Liver (tissue), 9 donors: ENCODE data around the gene SEC61B. TPM values are rescaled to one million over a fixed set of nuclear protein-coding genes. Genes with fewer than 3 reads are reported as not detected.

Experiments
- DNase-seq: peaks from one replicate; pipeline ENCODE4 v3.0.0-alpha.2; 2017; ENCODE audit warnings: low spot score
- H3K27ac ChIP-seq, 2 donors: one replicate each; pipeline ENCODE4 v1.7.0; 2013; ENCODE audit warnings: inconsistent platforms in 2 of 2, low read length in 2 of 2, control low read depth in 1 of 2, low read depth in 1 of 2, mild to moderate bottlenecking in 1 of 2
- H3K27me3 ChIP-seq, 4 donors: one replicate each; pipeline versions ENCODE4 v1.6.1 to v1.7.0; 2013; ENCODE audit warnings: low read length in 3 of 4, inconsistent platforms in 1 of 4, mild to moderate bottlenecking in 1 of 4, moderate library complexity in 1 of 4; ENCODE audit not compliant: control insufficient read depth in 4 of 4, insufficient read depth in 4 of 4
- H3K36me3 ChIP-seq, 4 donors: one replicate each; pipeline versions ENCODE4 v1.6.1 to v1.7.0; 2013; ENCODE audit warnings: low read length in 3 of 4, mild to moderate bottlenecking in 3 of 4, low read depth in 1 of 4, moderate library complexity in 1 of 4; ENCODE audit not compliant: control insufficient read depth in 4 of 4, insufficient read depth in 3 of 4
- H3K4me1 ChIP-seq, 4 donors: one replicate each; pipeline versions ENCODE4 v1.6.1 to v1.7.0; 2013; ENCODE audit warnings: low read length in 3 of 4, mild to moderate bottlenecking in 3 of 4, moderate library complexity in 1 of 4; ENCODE audit not compliant: control insufficient read depth in 4 of 4, insufficient read depth in 4 of 4
- H3K4me3 ChIP-seq, 3 donors: one replicate each; pipeline versions ENCODE4 v1.6.1 to v1.7.0; 2013; ENCODE audit warnings: low read length in 3 of 3, control low read depth in 1 of 3, low read depth in 1 of 3, mild to moderate bottlenecking in 1 of 3
- H3K9ac ChIP-seq, 2 donors: one replicate each; pipeline ENCODE4 v1.7.0; 2013; ENCODE audit warnings: low read length in 2 of 2, mild to moderate bottlenecking in 2 of 2, moderate library complexity in 2 of 2, control low read depth in 1 of 2, low read depth in 1 of 2
- H3K9me3 ChIP-seq, 4 donors: one replicate each; pipeline versions ENCODE4 v1.6.1 to v1.7.0; 2013; ENCODE audit warnings: low read length in 3 of 4; ENCODE audit not compliant: control insufficient read depth in 4 of 4
- CTCF ChIP-seq: fragments of 150-350 bp; IDR thresholded peaks from 2 replicates; pipeline ENCODE4 v1.5.1; 2017; ENCODE audit warnings: improper control_type of control experiment, low read depth, low read length; ENCODE audit not compliant: missing input control
- EGR1 ChIP-seq, 2 donors: IDR thresholded peaks; 2 replicates each; pipeline ENCODE4 v1.6.1; 2016 to 2018; ENCODE audit warnings: antibody characterized with exemption in 2 of 2, low read depth in 2 of 2
- FOXA1 ChIP-seq: IDR thresholded peaks from 2 replicates; pipeline ENCODE4 v1.6.1; 2016; ENCODE audit warnings: antibody characterized with exemption
- FOXA2 ChIP-seq: IDR thresholded peaks from 2 replicates; pipeline ENCODE4 v1.6.1; 2016; ENCODE audit warnings: antibody characterized with exemption
- GABPA ChIP-seq, 2 donors: IDR thresholded peaks in 1 of 2; conservative IDR thresholded peaks in 1 of 2; 2 replicates each; pipeline ENCODE4 v1.6.1; 2016; ENCODE audit warnings: antibody characterized with exemption in 2 of 2, mild to moderate bottlenecking in 1 of 2, moderate library complexity in 1 of 2
- HNF4G ChIP-seq: IDR thresholded peaks from 2 replicates; pipeline ENCODE4 v1.6.1; 2016; ENCODE audit warnings: antibody characterized with exemption
- RAD21 ChIP-seq, 2 donors: IDR thresholded peaks; 2 replicates each; pipeline ENCODE4 v1.6.1; 2016; ENCODE audit warnings: antibody characterized with exemption in 2 of 2, mild to moderate bottlenecking in 2 of 2
- REST ChIP-seq: IDR thresholded peaks from 2 replicates; pipeline ENCODE4 v1.6.1; 2016; ENCODE audit warnings: antibody characterized with exemption, mild to moderate bottlenecking
- RXRA ChIP-seq, 2 donors: IDR thresholded peaks; 2 replicates each; pipeline ENCODE4 v1.6.1; 2017 to 2018; ENCODE audit warnings: antibody characterized with exemption in 2 of 2, mild to moderate bottlenecking in 1 of 2
- SP1 ChIP-seq: IDR thresholded peaks from 2 replicates; pipeline ENCODE4 v1.6.1; 2018; ENCODE audit warnings: antibody characterized with exemption, mild to moderate bottlenecking
- YY1 ChIP-seq: IDR thresholded peaks from 2 replicates; pipeline ENCODE4 v1.6.1; 2016; ENCODE audit warnings: antibody characterized with exemption, mild to moderate bottlenecking
- WGBS: extraction: QIAGEN DNeasy Blood & Tissue Kit; methylation state at CpG from one replicate; pipeline ENCODE4 v1.1.7; 2013; 5-methylcytosine and 5-hydroxymethylcytosine counted together
- polyA plus RNA-seq, 2 donors: library from polyadenylated mRNA; stranded (reverse) in 1 of 2; unstranded in 1 of 2; fragments of 200-250 nt in 1 of 2; fragments of >200 nt in 1 of 2; fragmentation: Nextera tagmentation in 1 of 2; extraction: Ambion mirVana in 1 of 2; gene quantifications; one replicate each; pipeline versions ENCODE4 v1.2.1 to v1.2.3, GENCODE V29; 2013 to 2015
- total RNA-seq, 2 donors: library from RNA; depleted of rRNA; stranded (reverse); fragments of >200 nt; gene quantifications; one replicate each; pipeline ENCODE4 v1.2.3, GENCODE V29; 2014
- TF ChIP-seq, protein P1 (sequence below): IDR thresholded peaks from 2 replicates; pipeline ENCODE4 v1.6.1; 2016; ENCODE audit warnings: antibody characterized with exemption
- donor health status: healthy.
- donor health status: healthy.
- donor health status: healthy.
- donor health status: healthy.
- donor health status: healthy.

Gene SEC61B
- total and polyA plus RNA-seq, 4 donors, result 84.1 to 431 (median 228) TPM

- TF ChIP-seq REST (no peak), SP1 (no peak), CTCF (no peak), EGR1 (IDR thresholded peaks at IDR 0.05; ENCODE audit: low read depth in 2 of 2) (no peak)
Measured at GRCh38 chr9:99210572-99210971, 11.5 kb upstream of the SEC61B start (continued).

DNA sequence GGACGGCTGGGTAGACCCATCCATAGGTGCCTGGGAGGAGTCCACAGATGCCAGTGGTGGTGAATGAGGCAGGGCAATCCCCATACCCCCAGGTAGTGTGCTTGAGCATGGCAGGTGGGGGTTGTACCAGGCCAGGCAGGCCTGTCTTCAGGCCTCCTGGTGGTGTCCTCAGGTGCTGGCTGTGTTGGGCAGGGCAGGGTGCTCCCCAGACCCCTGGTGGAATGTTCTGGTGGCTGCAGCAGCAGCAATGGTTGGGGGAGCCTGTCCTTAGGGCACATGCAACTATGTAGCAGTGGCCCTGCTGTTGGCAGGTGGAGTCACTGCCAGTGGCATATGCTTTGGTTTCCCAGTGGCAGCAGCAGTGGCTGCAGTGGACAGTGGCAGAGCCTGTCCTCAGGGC is 10.3 kb upstream of the SEC61B start:
- Histone ChIP-seq H3K9me3 (peaks cover 0 to 7% (median 1%) of the 10 kb centered on the region in 4 donors), H3K27ac (no peak overlapping the region), H3K36me3 (peaks cover 0 to 4% (median 3%) of the 10 kb centered on the region in 4 donors), H3K27me3 (no peaks in the 10 kb centered on the region), H3K9ac (no peak overlapping the region), H3K4me3 (no peak overlapping the region), H3K4me1 (peaks cover 0 to 3% (median 0%) of the 10 kb centered on the region in 4 donors)
- 100% methylated on average over 1 of the region's 1 CpG for WGBS
- TF ChIP-seq GABPA (IDR thresholded peaks at IDR 0.05 in 1 of 2, conservative IDR thresholded peaks at IDR 0.05 in 1 of 2) (no peak), HNF4G (no peak), FOXA2 (no peak), RXRA (IDR thresholded peaks at IDR 0.05) (no peak), FOXA1 (no peak), CTCF (no peak), YY1 (no peak), REST (no peak), RAD21 (IDR thresholded peaks at IDR 0.05) (no peak)
- TF ChIP-seq, protein P1, sequence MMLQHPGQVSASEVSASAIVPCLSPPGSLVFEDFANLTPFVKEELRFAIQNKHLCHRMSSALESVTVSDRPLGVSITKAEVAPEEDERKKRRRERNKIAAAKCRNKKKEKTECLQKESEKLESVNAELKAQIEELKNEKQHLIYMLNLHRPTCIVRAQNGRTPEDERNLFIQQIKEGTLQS, result no peak
- no peak for DNase-seq
